ENCODE measurements around the gene MLPH. TPM values are rescaled to one million over a fixed set of nuclear protein-coding genes. Genes with fewer than 3 reads are reported as not detected.

The MLPH gene
- total and polyA plus RNA-seq, 2 of the 4 experiments (the other 2 are of a cell fraction), result 13.8 to 21.6 TPM

DNA sequence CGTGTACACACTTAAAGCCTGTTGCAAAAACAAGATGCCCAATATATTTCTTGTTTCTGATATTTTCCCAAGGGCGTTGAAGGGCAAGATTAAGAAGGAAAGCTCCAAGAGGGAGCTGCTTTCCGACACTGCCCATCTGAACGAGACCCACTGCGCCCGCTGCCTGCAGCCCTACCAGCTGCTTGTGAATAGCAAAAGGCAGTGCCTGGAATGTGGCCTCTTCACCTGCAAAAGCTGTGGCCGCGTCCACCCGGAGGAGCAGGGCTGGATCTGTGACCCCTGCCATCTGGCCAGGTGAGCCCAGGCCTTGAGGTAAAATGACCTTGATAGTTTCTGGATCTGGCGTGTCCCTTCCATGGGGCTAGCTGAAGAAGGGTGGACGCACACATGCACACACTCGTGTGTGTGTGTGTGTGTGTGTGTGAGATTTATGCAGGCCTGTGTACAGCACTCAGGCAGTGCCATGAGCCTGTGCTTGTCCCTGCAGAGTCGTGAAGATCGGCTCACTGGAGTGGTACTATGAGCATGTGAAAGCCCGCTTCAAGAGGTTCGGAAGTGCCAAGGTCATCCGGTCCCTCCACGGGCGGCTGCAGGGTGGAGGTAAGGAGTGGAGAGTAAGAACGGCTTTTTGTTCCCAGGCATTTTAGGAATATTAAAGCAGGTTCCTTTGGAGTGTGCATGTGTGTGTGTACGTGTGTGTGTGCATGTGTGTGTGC lies 23.6 kb downstream of the MLPH start:
- peak overlapping the region; percentile 17 for H2AK9ac ChIP-seq (replicated peaks; ENCODE audit: low read depth, low read length, poor library complexity)
- peak overlapping the region; percentile 81; the same call in 1 of the 2 replicates for H3K27ac ChIP-seq (ENCODE audit: insufficient read depth, low read length)
- no peak overlapping the region; the same call in 1 of the 2 replicates for H2BK20ac ChIP-seq (ENCODE audit: low read depth, low read length)
- H3K4ac ChIP-seq (ENCODE audit: low read depth, low read length), result 0 out of 2 replicates have a peak overlapping the region, but pooled peaks have one; percentile 13
- 0 out of 2 replicates have a peak, but pooled peaks cover 5% of the 10 kb centered on the region for H3K9me1 ChIP-seq (ENCODE audit: insufficient read depth, low read length)
- DNase-seq (no peak), ATAC-seq (ENCODE audit: low read depth) (no peak)
- H2BK120ac ChIP-seq (ENCODE audit: low read depth, low read length), result 0 out of 2 replicates have a peak overlapping the region, but pooled peaks have one; percentile 1
- no peak overlapping the region for H2AFZ ChIP-seq (replicated peaks; ENCODE audit: low read length, poor library complexity)
- peak overlapping the region; percentile 38; the same call in 1 of the 2 replicates for H3K18ac ChIP-seq (ENCODE audit: low read depth, low read length)
- no peak overlapping the region for H4K8ac ChIP-seq (ENCODE audit: low read depth in 2 of 2, low read length in 2 of 2)
- ChIA-PET POLR2A (ENCODE audit: unreplicated experiment) (no interaction called here), CTCF (interaction anchor here (0.6 to 1.0 kb wide), 2 partner anchors 40 to 284 kb away, joined by 3 to 5 read pairs; no protein-coding TSS in a partner anchor)
- no peak overlapping the region for H2BK15ac ChIP-seq (ENCODE audit: low read depth, low read length)
- H3K27me3 ChIP-seq (ENCODE audit: control insufficient read depth, insufficient read depth, low read length), result no peaks in the 10 kb centered on the region
- intact Hi-C loops (cut with micrococcal nuclease), result loop anchor here (1.0 to 5.0 kb wide), 2 partner anchors 35 to 157 kb away; no protein-coding TSS in a partner anchor
- no peak overlapping the region for H3K14ac ChIP-seq (replicated peaks; ENCODE audit: low read depth, low read length)
- H4K20me1 ChIP-seq (ENCODE audit: insufficient read depth, low read length), result no peaks in the 10 kb centered on the region
- dilution Hi-C loops (cut with HindIII; ENCODE audit: low sequenced_read_pairs, unreplicated experiment), result no loop called here
- H3K4me3 ChIP-seq (ENCODE audit: insufficient read depth, low read depth, low read length), result no peak overlapping the region
- no peak overlapping the region for H4K91ac ChIP-seq (ENCODE audit: insufficient read depth, low read depth, low read length)
- H4K5ac ChIP-seq (ENCODE audit: low read depth, low read length), result no peak overlapping the region; the same call in 1 of the 2 replicates
- H3K4me2 ChIP-seq (ENCODE audit: low read depth, low read length), result no peak overlapping the region
- no peak overlapping the region for H3K9ac ChIP-seq (ENCODE audit: low read depth, low read length)
- 94% methylated on average over 5 of the region's 21 CpGs; no CpG with 5 or more reads in 1 of the 2 experiments for WGBS, 2 experiments (ENCODE audit: extremely low coverage in 2 of 2, insufficient read length in 1 of 2)
- H3K4me1 ChIP-seq (ENCODE audit: control insufficient read depth, insufficient read depth, low read length), result peaks cover 18% of the 10 kb centered on the region; the same call in 1 of the 2 replicates
- peaks cover 2% of the 10 kb centered on the region; the same call in 1 of the 2 replicates for H3K36me3 ChIP-seq (ENCODE audit: control insufficient read depth, insufficient read depth, low read length)
- peak overlapping the region; percentile 70 for H2AK5ac ChIP-seq (ENCODE audit: low read depth, low read length)
- BruUV-seq (replicated peaks), result no TSS peak
- in situ Hi-C loops (cut with MboI; ENCODE audit: low sequenced_read_pairs), result loop anchor here (10.0 kb wide), 1 partner anchor 234 kb away; no protein-coding TSS in a partner anchor
- H3K56ac ChIP-seq (ENCODE audit: extremely low read depth, insufficient read depth, low read length), result no peak overlapping the region
- peaks cover 2 to 39% of the 10 kb centered on the region in 2 experiments; a peak in 3 of 4 replicates for H3K79me1 ChIP-seq (ENCODE audit: low read depth in 1 of 2, low read length in 2 of 2)
- H3K9me3 ChIP-seq (ENCODE audit: control insufficient read depth, insufficient read depth, low read length), result no peaks in the 10 kb centered on the region
- H2BK5ac ChIP-seq (ENCODE audit: low read depth, low read length, poor library complexity, severe bottlenecking), result no peak overlapping the region
- no peak overlapping the region for H3K23ac ChIP-seq (ENCODE audit: low read depth, low read length)
- TF ChIP-seq SMC3 (IDR thresholded peaks at IDR 0.05; ENCODE audit: low read depth, low read length) (no peak), MAFK (IDR thresholded peaks at IDR 0.05; ENCODE audit: low read depth, low read length) (no peak), MAZ (IDR thresholded peaks at IDR 0.05; ENCODE audit: borderline replicate concordance, low read depth, low read length) (no peak), RAD21 (IDR thresholded peaks at IDR 0.05; ENCODE audit: low read length) (no peak), FOS (IDR thresholded peaks at IDR 0.05; ENCODE audit: low read depth, low read length) (no peak), MXI1 (IDR thresholded peaks at IDR 0.05; ENCODE audit: borderline replicate concordance, low read depth, low read length) (no peak), POLR2A (IDR thresholded peaks at IDR 0.05; ENCODE audit: low read depth, low read length) (no peak), BHLHE40 (IDR thresholded peaks at IDR 0.05; ENCODE audit: low read depth, low read length) (no peak), NFE2L2 (IDR thresholded peaks at IDR 0.05; ENCODE audit: low read depth, low read length) (no peak), CHD1 (IDR thresholded peaks at IDR 0.05; ENCODE audit: low read depth, low read length) (no peak), RFX5 (IDR thresholded peaks at IDR 0.05; ENCODE audit: low read depth, low read length) (no peak)
- TF ChIP-seq, protein P1, sequence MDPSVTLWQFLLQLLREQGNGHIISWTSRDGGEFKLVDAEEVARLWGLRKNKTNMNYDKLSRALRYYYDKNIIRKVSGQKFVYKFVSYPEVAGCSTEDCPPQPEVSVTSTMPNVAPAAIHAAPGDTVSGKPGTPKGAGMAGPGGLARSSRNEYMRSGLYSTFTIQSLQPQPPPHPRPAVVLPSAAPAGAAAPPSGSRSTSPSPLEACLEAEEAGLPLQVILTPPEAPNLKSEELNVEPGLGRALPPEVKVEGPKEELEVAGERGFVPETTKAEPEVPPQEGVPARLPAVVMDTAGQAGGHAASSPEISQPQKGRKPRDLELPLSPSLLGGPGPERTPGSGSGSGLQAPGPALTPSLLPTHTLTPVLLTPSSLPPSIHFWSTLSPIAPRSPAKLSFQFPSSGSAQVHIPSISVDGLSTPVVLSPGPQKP (IDR thresholded peaks at IDR 0.05; ENCODE audit: borderline replicate concordance, low read depth, low read length), result no peak
- TF ChIP-seq, protein P2, sequence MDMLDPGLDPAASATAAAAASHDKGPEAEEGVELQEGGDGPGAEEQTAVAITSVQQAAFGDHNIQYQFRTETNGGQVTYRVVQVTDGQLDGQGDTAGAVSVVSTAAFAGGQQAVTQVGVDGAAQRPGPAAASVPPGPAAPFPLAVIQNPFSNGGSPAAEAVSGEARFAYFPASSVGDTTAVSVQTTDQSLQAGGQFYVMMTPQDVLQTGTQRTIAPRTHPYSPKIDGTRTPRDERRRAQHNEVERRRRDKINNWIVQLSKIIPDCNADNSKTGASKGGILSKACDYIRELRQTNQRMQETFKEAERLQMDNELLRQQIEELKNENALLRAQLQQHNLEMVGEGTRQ (IDR thresholded peaks at IDR 0.05; ENCODE audit: low read depth, low read length), result no peak
- TF ChIP-seq, protein P3, sequence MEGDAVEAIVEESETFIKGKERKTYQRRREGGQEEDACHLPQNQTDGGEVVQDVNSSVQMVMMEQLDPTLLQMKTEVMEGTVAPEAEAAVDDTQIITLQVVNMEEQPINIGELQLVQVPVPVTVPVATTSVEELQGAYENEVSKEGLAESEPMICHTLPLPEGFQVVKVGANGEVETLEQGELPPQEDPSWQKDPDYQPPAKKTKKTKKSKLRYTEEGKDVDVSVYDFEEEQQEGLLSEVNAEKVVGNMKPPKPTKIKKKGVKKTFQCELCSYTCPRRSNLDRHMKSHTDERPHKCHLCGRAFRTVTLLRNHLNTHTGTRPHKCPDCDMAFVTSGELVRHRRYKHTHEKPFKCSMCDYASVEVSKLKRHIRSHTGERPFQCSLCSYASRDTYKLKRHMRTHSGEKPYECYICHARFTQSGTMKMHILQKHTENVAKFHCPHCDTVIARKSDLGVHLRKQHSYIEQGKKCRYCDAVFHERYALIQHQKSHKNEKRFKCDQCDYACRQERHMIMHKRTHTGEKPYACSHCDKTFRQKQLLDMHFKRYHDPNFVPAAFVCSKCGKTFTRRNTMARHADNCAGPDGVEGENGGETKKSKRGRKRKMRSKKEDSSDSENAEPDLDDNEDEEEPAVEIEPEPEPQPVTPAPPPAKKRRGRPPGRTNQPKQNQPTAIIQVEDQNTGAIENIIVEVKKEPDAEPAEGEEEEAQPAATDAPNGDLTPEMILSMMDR (conservative IDR thresholded peaks at IDR 0.05; ENCODE audit: low read depth, low read length), result no peak

Data from IMR-90 (cell line).